RWPE2 (cell line): ENCODE measurements around the gene IFFO2.

Experiments used
- ATAC-seq: fragments of 200-7000 bp; cut with Tn5 transposase; 3 replicates; pipeline ENCODE4 v1.9.1; 2021; ENCODE audit warnings: low read depth
- DNase-seq: peaks from one replicate; pipeline ENCODE4 v3.0.0-alpha.2; 2020; ENCODE audit warnings: low spot score
- H3K27ac ChIP-seq: fragments of 450-650 bp; 2 replicates; pipeline ENCODE4 v1.5.1; 2017; ENCODE audit warnings: mild to moderate bottlenecking; ENCODE audit not compliant: poor library complexity, severe bottlenecking
- H3K27me3 ChIP-seq: fragments of 250-450 bp; sonication (Bioruptor Pico); 2 replicates; pipeline ENCODE4 v1.5.1; 2021; ENCODE audit warnings: mild to moderate bottlenecking, moderate library complexity; ENCODE audit not compliant: insufficient read depth, poor library complexity, severe bottlenecking
- H3K36me3 ChIP-seq: fragments of 250-450 bp; sonication (Bioruptor Pico); 2 replicates; pipeline ENCODE4 v1.5.1; 2020; ENCODE audit warnings: low read depth, mild to moderate bottlenecking, moderate library complexity
- H3K4me1 ChIP-seq: fragments of 250-450 bp; sonication (Bioruptor Pico); 2 replicates; pipeline ENCODE4 v1.5.1; 2021; ENCODE audit warnings: mild to moderate bottlenecking, moderate library complexity; ENCODE audit not compliant: insufficient read depth, poor library complexity, severe bottlenecking
- H3K4me3 ChIP-seq: fragments of 250-450 bp; sonication (Bioruptor Pico); 2 replicates; pipeline ENCODE4 v1.5.1; 2021; ENCODE audit warnings: mild to moderate bottlenecking, moderate library complexity; ENCODE audit not compliant: severe bottlenecking
- H3K9me3 ChIP-seq: fragments of 250-450 bp; sonication (Bioruptor Pico); 2 replicates; pipeline ENCODE4 v1.5.1; 2021; ENCODE audit warnings: mild to moderate bottlenecking, moderate library complexity; ENCODE audit not compliant: severe bottlenecking
- CTCF ChIP-seq: fragments of 450-650 bp; IDR thresholded peaks from one replicate; pipeline ENCODE4 v1.5.1; 2017; ENCODE audit warnings: mild to moderate bottlenecking, moderate library complexity; ENCODE audit not compliant: poor library complexity, severe bottlenecking

IFFO2 gene

GRCh38 chr1:18978706-18979105, 22.2 kb upstream of the IFFO2 start:
- no peaks in the 10 kb centered on the region for H3K4me1 ChIP-seq

GRCh38 chr1:18977428-18977827, 21.0 kb upstream of the IFFO2 start:
- H3K4me1 ChIP-seq: no peaks in the 10 kb centered on the region
- no peaks in the 10 kb centered on the region for H3K9me3 ChIP-seq
- H3K27ac ChIP-seq: no peak overlapping the region
- no peaks in the 10 kb centered on the region for H3K36me3 ChIP-seq
- DNase-seq (no peak), ATAC-seq (no peak)
- no peak overlapping the region for H3K4me3 ChIP-seq
- TF ChIP-seq CTCF: no peak
- H3K27me3 ChIP-seq: no peaks in the 10 kb centered on the region

More at GRCh38 chr1:18978706-18979105, 22.2 kb upstream of the IFFO2 start:
- no peak for DNase-seq
- Histone ChIP-seq H3K36me3 (no peaks in the 10 kb centered on the region), H3K27ac (no peak overlapping the region), H3K27me3 (no peaks in the 10 kb centered on the region), H3K9me3 (no peaks in the 10 kb centered on the region), H3K4me3 (no peak overlapping the region)
- ATAC-seq: no peak
- TF ChIP-seq CTCF: no peak

- no peak for TF ChIP-seq CTCF
- Histone ChIP-seq H3K4me3 (no peak overlapping the region), H3K27me3 (no peaks in the 10 kb centered on the region), H3K4me1 (no peaks in the 10 kb centered on the region), H3K27ac (no peak overlapping the region), H3K36me3 (no peaks in the 10 kb centered on the region), H3K9me3 (no peaks in the 10 kb centered on the region)
- no peak for ATAC-seq
- DNase-seq: no peak
These were observed 19.6 kb upstream of the IFFO2 start for GRCh38 chr1:18976096-18976495.

GRCh38 chr1:18974606-18975005, 18.1 kb upstream of the IFFO2 start:
- Histone ChIP-seq H3K4me3 (no peak overlapping the region), H3K27ac (no peak overlapping the region), H3K36me3 (no peaks in the 10 kb centered on the region), H3K9me3 (no peaks in the 10 kb centered on the region), H3K27me3 (no peaks in the 10 kb centered on the region), H3K4me1 (no peaks in the 10 kb centered on the region)
- ATAC-seq (no peak), DNase-seq (no peak)
- TF ChIP-seq CTCF: no peak

- no peak for DNase-seq
- H3K27ac ChIP-seq: no peak overlapping the region
These were observed 17.5 kb upstream of the IFFO2 start for GRCh38 chr1:18974005-18974404.

More at GRCh38 chr1:18974005-18974404, 17.5 kb upstream of the IFFO2 start:
- TF ChIP-seq CTCF: no peak
- H3K36me3 ChIP-seq: no peaks in the 10 kb centered on the region
- no peaks in the 10 kb centered on the region for H3K4me1 ChIP-seq
- no peak for ATAC-seq
- H3K4me3 ChIP-seq: no peak overlapping the region
- H3K27me3 ChIP-seq: no peaks in the 10 kb centered on the region
- no peaks in the 10 kb centered on the region for H3K9me3 ChIP-seq
